ENCODE measurements around the gene SIX3. TPM values are rescaled to one million over a fixed set of nuclear protein-coding genes. Genes with fewer than 3 reads are reported as not detected.
A peak's percentile ranks its signal among the peaks of the same experiment; 100 is the strongest.

SIX3 gene
- total RNA-seq, 1 experiment from 2014 or later, result 3.0 TPM

DNA sequence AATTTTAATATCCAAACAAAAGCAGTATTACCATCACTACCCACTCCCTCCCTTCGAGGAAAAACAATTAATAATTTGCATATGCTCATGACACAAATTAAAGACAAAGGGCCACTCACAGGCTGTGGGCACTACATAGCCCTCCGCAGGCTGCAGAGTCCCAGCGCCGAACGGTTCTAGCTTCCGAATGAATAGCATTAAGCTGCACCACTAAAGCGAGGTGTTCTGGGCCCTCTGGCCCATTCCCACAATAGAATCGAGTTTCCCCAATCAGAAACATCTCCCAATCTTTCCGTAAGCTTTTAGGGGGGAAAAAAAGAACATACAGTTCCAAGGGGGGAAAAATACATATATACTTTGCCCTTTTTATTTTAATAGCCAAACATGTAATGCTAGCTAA lies 14.5 kb upstream of the SIX3 start:
- peak; percentile 65 for DNase-seq

GRCh38 chr2:44927985-44928482 lies 13.5 kb upstream of the SIX3 start:
- peak; percentile 75 for DNase-seq
- peaks cover 96% of the 10 kb centered on the region for H3K27me3 ChIP-seq (ENCODE audit: control insufficient read depth, insufficient read depth, low read length)
- H3K36me3 ChIP-seq (replicated peaks; ENCODE audit: control insufficient read depth, insufficient read depth, low read length), result no peaks in the 10 kb centered on the region
- no peak overlapping the region for H3K4me3 ChIP-seq (ENCODE audit: insufficient read depth, low read depth, low read length)

More for the DNA sequence above, 14.5 kb upstream of the SIX3 start:
- Histone ChIP-seq H3K4me3 (ENCODE audit: insufficient read depth, low read depth, low read length) (no peak overlapping the region), H3K36me3 (replicated peaks; ENCODE audit: control insufficient read depth, insufficient read depth, low read length) (no peaks in the 10 kb centered on the region), H3K27me3 (ENCODE audit: control insufficient read depth, insufficient read depth, low read length) (peaks cover 88% of the 10 kb centered on the region)

DNA sequence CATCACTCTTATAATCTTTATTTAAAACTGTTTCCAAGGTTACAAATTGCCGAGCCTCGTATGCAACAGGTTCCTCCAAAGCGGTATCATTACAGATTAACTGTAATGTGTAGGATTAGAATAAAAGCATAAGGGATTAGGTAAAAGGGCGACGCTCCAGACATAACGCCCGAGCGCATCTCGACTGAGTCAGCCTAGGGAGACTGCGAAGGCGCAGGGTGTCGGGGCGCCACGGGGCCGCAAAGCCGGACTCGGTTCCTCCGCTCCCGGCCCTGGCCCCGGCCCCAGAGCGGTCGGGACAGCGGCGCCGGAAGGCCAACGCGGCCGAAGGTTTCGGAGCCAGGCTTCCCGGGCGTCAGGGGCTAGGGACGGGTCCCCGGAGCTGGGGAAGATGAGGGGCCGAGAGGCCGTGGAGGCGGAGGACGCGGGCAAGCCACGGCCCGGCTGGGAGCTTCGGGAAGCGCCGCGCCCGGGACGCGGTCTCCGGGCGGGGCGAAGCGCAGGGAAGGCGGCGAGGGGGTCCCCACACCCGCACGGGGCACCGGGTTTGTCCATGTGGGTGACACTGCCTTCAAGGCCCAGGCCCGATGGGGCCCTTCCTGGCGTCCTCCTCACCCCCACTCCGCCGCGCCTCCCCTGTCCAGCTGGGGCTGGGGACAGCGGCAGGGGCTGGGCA lies 12.9 kb upstream of the SIX3 start:
- Histone ChIP-seq H3K27me3 (ENCODE audit: control insufficient read depth, insufficient read depth, low read length) (peaks cover 98% of the 10 kb centered on the region), H3K4me3 (ENCODE audit: insufficient read depth, low read depth, low read length) (peak overlapping the region; percentile 24)
- DNase-seq, result peak; percentile 76

GRCh38 chr2:44929159-44929734 lies 12.3 kb upstream of the SIX3 start:
- peak overlapping the region; percentile 24 for H3K4me3 ChIP-seq (ENCODE audit: insufficient read depth, low read depth, low read length)
- H3K27me3 ChIP-seq (ENCODE audit: control insufficient read depth, insufficient read depth, low read length), result peaks cover 98% of the 10 kb centered on the region
- peak; percentile 87 for DNase-seq
- H3K36me3 ChIP-seq (replicated peaks; ENCODE audit: control insufficient read depth, insufficient read depth, low read length), result no peaks in the 10 kb centered on the region

More for the DNA sequence above, 12.9 kb upstream of the SIX3 start:
- H3K36me3 ChIP-seq (replicated peaks; ENCODE audit: control insufficient read depth, insufficient read depth, low read length), result no peaks in the 10 kb centered on the region

DNA sequence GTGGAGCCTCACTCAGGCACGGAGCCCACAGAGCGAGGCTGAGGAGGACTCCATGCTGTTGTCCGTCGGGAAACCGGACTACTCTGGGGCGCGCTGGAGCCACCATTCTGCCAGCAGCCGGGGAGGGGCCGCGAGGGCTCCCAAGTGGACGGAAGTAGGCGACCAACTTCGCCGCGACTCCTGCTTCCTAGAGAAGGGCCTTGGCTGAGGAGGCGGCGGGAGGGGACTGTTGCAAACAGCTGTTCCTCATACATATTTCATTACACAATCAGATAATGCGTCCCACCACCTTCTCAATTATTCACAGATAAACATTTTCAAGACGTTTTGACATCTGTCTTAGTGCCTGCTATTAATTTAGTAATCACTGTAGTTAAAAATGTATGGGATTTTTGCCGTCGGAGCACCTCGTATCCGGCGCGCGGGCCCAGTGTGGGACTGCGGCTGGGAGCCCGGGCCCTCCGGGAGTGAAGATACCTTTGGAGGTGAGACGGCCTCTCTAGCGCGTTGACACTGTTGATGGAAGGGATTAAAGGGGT lies 11.7 kb upstream of the SIX3 start:
- H3K36me3 ChIP-seq (replicated peaks; ENCODE audit: control insufficient read depth, insufficient read depth, low read length), result no peaks in the 10 kb centered on the region
- H3K4me3 ChIP-seq (ENCODE audit: insufficient read depth, low read depth, low read length), result peak overlapping the region; percentile 24
- no peak for DNase-seq
- H3K27me3 ChIP-seq (ENCODE audit: control insufficient read depth, insufficient read depth, low read length), result peaks cover 97% of the 10 kb centered on the region

DNA sequence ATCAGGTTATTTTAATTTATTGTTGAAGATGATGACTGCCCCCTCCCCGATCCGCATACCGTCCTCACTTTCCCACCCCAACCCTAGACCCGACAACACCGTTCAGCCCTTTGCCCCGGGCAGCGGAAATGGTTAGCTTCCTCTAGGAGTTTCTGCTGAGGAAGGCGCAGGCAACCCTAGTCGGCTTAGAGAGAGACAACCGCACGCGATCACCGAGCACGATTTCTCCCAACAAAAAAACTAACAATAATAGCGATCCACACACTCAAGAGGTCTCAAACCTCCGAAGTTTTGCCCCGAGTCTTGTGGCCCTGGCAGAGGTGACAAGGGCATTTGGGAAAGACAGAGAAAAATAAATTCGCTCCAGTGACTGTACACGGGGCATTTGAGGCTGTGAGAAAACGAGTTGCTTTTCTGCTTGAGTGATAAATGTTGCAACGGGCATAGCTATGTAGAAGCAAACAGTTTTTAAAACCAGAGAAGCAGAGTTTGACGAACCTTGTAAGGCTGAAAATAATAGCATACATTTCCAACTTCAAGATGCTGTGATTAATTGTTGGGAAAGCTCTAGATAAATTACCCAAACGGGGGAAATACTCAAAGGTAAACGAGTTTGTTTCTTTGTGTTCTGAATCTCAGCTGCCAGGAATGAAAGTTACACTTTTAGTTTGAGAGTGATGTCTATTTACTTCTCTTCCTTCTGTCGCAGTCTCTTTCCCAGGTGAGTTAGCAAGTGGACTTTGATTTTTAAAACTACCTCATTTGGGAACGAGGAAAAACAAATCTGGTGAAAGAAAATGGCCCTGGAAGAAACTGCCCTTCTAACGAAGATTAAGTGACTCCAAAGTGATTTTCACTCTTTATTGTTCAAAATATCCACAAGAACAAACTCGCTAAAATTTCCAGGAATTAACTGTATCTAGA lies 11.0 kb upstream of the SIX3 start:
- Histone ChIP-seq H3K36me3 (replicated peaks; ENCODE audit: control insufficient read depth, insufficient read depth, low read length) (no peaks in the 10 kb centered on the region), H3K4me3 (ENCODE audit: insufficient read depth, low read depth, low read length) (no peak overlapping the region), H3K27me3 (ENCODE audit: control insufficient read depth, insufficient read depth, low read length) (peaks cover 97% of the 10 kb centered on the region)
- peak; percentile 77 for DNase-seq

DNA sequence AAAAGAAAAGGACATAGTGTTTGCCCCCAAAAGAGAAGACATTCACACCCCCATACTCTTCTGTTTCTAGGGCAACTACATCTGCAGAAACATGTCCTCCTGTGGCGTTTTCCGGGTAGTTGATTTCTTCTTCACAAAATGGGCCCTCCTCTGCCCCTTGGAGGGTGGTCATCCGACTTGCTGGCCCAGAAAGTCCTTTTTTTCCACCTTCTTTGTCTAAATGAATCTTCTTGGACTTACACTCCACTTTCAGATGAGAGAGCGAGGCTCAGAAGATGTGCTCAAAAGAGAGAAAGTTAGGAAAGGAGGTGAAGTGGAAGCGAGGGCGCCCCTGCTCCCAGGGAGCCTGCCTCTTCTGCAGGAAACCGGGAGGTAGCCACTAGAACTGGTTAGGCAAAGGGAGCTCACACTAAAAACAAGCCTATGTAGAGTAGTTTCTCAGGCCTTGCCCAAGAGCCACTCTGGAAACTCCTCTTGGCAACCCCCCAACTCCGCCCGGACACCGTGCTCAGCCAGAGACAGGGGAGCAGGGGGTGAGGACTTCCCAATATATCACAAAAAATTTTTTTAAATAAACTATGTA lies 10.2 kb upstream of the SIX3 start:
- H3K27me3 ChIP-seq (ENCODE audit: control insufficient read depth, insufficient read depth, low read length), result peaks cover 97% of the 10 kb centered on the region
- peak; percentile 52 for DNase-seq
- H3K4me3 ChIP-seq (ENCODE audit: insufficient read depth, low read depth, low read length), result no peak overlapping the region
- no peaks in the 10 kb centered on the region for H3K36me3 ChIP-seq (replicated peaks; ENCODE audit: control insufficient read depth, insufficient read depth, low read length)

- Histone ChIP-seq H3K4me3 (ENCODE audit: insufficient read depth, low read depth, low read length) (no peak overlapping the region), H3K36me3 (replicated peaks; ENCODE audit: control insufficient read depth, insufficient read depth, low read length) (no peaks in the 10 kb centered on the region), H3K27me3 (ENCODE audit: control insufficient read depth, insufficient read depth, low read length) (peaks cover 99% of the 10 kb centered on the region)
- DNase-seq, result peak; percentile 51
Observed at GRCh38 chr2:44932079-44932478, 9.4 kb upstream of the SIX3 start.

GRCh38 chr2:44932564-44933392 lies 8.7 kb upstream of the SIX3 start:
- H3K27me3 ChIP-seq (ENCODE audit: control insufficient read depth, insufficient read depth, low read length), result peaks cover 98% of the 10 kb centered on the region
- H3K36me3 ChIP-seq (replicated peaks; ENCODE audit: control insufficient read depth, insufficient read depth, low read length), result no peaks in the 10 kb centered on the region
- peak overlapping the region; percentile 50 for H3K4me3 ChIP-seq (ENCODE audit: insufficient read depth, low read depth, low read length)
- DNase-seq, result peak; percentile 82

DNA sequence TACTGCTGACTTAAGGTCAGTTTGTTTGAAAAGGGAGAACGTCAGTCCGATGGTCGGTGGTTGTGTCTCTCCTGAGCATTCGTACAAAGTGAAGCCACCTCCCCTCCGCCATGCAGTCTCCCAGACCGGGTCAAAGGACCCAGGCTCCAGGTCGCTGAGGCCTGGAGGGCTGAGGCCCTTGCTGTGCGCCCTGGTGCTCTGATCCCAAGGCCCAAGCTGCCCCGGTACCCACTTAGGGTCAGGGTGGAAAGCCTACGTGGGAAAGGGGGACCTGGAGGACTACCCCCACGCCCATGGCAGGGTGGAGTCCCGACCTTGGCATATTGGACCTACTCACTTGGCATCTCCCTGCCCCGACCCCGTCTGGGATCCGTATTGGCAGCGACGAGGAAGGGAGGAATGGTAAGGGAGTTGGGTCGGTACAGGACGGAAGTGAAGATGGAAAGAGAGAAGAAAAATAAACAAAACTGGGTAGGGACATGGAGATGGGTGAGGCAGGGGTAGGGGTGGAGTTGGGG lies 8.0 kb upstream of the SIX3 start:
- DNase-seq, result peak; percentile 73
- Histone ChIP-seq H3K27me3 (ENCODE audit: control insufficient read depth, insufficient read depth, low read length) (peaks cover 98% of the 10 kb centered on the region), H3K36me3 (replicated peaks; ENCODE audit: control insufficient read depth, insufficient read depth, low read length) (no peaks in the 10 kb centered on the region), H3K4me3 (ENCODE audit: insufficient read depth, low read depth, low read length) (peak overlapping the region; percentile 50)

DNA sequence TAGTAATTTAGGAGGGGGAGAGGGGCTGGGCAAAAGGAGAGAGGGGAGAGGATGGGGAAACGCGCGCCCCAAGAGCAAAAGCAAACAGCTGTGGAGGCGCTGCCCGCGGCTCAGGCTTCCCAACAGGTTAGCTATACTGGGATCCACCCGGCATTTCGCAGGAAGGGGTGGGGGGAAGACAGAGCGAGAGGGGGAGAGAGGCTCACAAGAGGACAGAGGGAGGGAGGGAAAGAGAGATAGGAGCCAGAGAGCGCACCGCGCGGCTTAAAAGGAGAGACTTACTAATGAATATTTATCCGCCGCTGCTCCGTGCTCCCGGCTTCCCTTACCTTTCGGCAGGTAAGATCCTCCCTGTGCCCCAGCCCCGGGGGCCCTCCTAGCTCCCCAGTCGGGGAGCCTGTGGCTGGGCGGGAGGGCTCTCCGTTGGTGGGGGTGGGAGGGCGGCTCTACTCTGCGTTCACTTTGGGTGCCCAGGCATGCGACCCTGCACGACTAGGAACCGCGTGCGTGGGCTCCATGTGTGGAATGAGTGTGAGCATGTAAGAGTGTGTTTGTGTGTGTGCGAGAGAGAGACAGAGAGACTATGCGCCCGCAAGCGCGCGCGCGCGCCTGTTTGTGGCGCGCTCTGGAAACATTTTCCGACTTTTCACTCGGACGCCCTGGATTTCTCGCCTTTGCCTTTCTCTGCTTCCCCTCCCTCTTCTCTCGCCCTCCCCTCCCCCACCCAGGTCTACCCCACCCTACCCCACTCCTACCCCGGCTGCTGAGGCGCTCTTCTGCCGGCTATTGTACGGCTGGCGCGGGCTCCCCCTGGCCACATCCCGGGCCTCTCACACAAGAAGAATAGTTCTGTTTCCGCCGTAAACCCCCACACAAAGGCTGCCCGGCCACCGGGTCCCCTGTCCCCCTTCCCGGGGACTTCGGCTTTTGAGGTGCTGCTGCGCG lies 7.2 kb upstream of the SIX3 start:
- no peaks in the 10 kb centered on the region for H3K36me3 ChIP-seq (replicated peaks; ENCODE audit: control insufficient read depth, insufficient read depth, low read length)
- peaks cover 98% of the 10 kb centered on the region for H3K27me3 ChIP-seq (ENCODE audit: control insufficient read depth, insufficient read depth, low read length)
- H3K4me3 ChIP-seq (ENCODE audit: insufficient read depth, low read depth, low read length), result peak overlapping the region; percentile 50
- peak; percentile 82 for DNase-seq

GRCh38 chr2:44934983-44935728 lies 6.3 kb upstream of the SIX3 start:
- peak; percentile 80 for DNase-seq
- peak overlapping the region; percentile 50 for H3K4me3 ChIP-seq (ENCODE audit: insufficient read depth, low read depth, low read length)
- peaks cover 98% of the 10 kb centered on the region for H3K27me3 ChIP-seq (ENCODE audit: control insufficient read depth, insufficient read depth, low read length)
- H3K36me3 ChIP-seq (replicated peaks; ENCODE audit: control insufficient read depth, insufficient read depth, low read length), result no peaks in the 10 kb centered on the region
